Caco-2 (cell line): ENCODE results near the gene CIDEB. TPM values are rescaled to one million over a fixed set of nuclear protein-coding genes. Genes with fewer than 3 reads are reported as not detected.

ENCODE experiments used
- BruUV-seq: library from RNA; stranded (reverse); fragments of 400-500 nt; replicated peaks from 2 replicates; lab custom pipeline; 2021; lab: Mats Ljungman, UMichigan
- CTCF ChIA-PET: fragments of 300-600 bp; sonication (Branson Sonifier 250); formaldehyde crosslinking; loops from one replicate; lab custom pipeline; 2022; ENCODE audit warnings: antibody characterized with exemption; lab: Charles Lee
- POLR2A ChIA-PET: fragments of 300-600 bp; sonication (Branson Sonifier 250); formaldehyde crosslinking; loops from one replicate; lab custom pipeline; 2022; ENCODE audit warnings: antibody characterized with exemption; lab: Charles Lee
- DNase-seq, 2 experiments: peaks; one replicate each; pipeline versions ENCODE4 v3.0.0 to v3.0.0-alpha.2; 2020 to 2022
- H3K27me3 ChIP-seq: replicated peaks from 2 replicates; pipeline ENCODE4 v1.6.0; 2011; ENCODE audit warnings: low read length; ENCODE audit not compliant: control insufficient read depth, insufficient read depth
- H3K36me3 ChIP-seq: 2 replicates; pipeline ENCODE4 v1.5.1; 2011; ENCODE audit warnings: low read length; ENCODE audit not compliant: control insufficient read depth, insufficient read depth
- H3K4me1 ChIP-seq: fragments of 250-450 bp; sonication (Bioruptor Pico); 2 replicates; pipeline ENCODE4 v1.5.1; 2020; ENCODE audit warnings: mild to moderate bottlenecking
- H3K4me3 ChIP-seq: 2 replicates; pipeline ENCODE4 v1.5.1; 2011; ENCODE audit warnings: low read depth, mild to moderate bottlenecking, control low read depth, low read length
- H3K9me3 ChIP-seq: fragments of 250-450 bp; sonication (Bioruptor Pico); 2 replicates; pipeline ENCODE4 v1.5.1; 2020; ENCODE audit warnings: mild to moderate bottlenecking, moderate library complexity
- H3K27ac Mint-ChIP-seq: one replicate; pipeline ENCODE4 v1.8.0; 2022; ENCODE audit warnings: mixed read lengths; ENCODE audit not compliant: unreplicated experiment
- H3K27me3 Mint-ChIP-seq: one replicate; pipeline ENCODE4 v1.8.0; 2022; ENCODE audit warnings: mixed read lengths; ENCODE audit not compliant: insufficient read depth, unreplicated experiment
- H3K36me3 Mint-ChIP-seq: one replicate; pipeline ENCODE4 v1.8.0; 2022; ENCODE audit warnings: mild to moderate bottlenecking, mixed read lengths; ENCODE audit not compliant: insufficient read depth, unreplicated experiment
- H3K4me1 Mint-ChIP-seq: one replicate; pipeline ENCODE4 v1.8.0; 2022; ENCODE audit warnings: low read depth, mixed read lengths; ENCODE audit not compliant: unreplicated experiment
- H3K4me3 Mint-ChIP-seq: one replicate; pipeline ENCODE4 v1.8.0; 2022; ENCODE audit warnings: mild to moderate bottlenecking, moderate library complexity, mixed read lengths; ENCODE audit not compliant: unreplicated experiment
- H3K9me3 Mint-ChIP-seq: one replicate; pipeline ENCODE4 v1.8.0; 2022; ENCODE audit warnings: mixed read lengths; ENCODE audit not compliant: unreplicated experiment
- intact Hi-C: fragments of 100-400 bp; cut with micrococcal nuclease; formaldehyde crosslinking; loops from one replicate; pipeline ENCODE4 v1.10.0; 2022; ENCODE audit not compliant: unreplicated experiment
- total RNA-seq: library from RNA; stranded (reverse); gene quantifications from 2 replicates; pipeline ENCODE4 v1.2.3, GENCODE V29; 2022
- TF ChIP-seq, protein P1 (sequence below), 2 experiments: fragments of 200-600 bp in 1 of 2; IDR thresholded peaks; 1 replicate in 1 of 2; 2 replicates in 1 of 2; pipeline versions ENCODE4 v1.5.1 to v1.8.0; 2011 to 2022; ENCODE audit warnings: antibody characterized with exemption in 1 of 2, control low read depth in 1 of 2, inconsistent platforms in 1 of 2, low read depth in 1 of 2, low read length in 1 of 2, mild to moderate bottlenecking in 1 of 2, moderate library complexity in 1 of 2; ENCODE audit not compliant: insufficient read depth in 1 of 2, severe bottlenecking in 1 of 2, unreplicated experiment in 1 of 2

The CIDEB gene
- total RNA-seq, 1 experiment from 2014 or later, result 7.2 TPM

DNA sequence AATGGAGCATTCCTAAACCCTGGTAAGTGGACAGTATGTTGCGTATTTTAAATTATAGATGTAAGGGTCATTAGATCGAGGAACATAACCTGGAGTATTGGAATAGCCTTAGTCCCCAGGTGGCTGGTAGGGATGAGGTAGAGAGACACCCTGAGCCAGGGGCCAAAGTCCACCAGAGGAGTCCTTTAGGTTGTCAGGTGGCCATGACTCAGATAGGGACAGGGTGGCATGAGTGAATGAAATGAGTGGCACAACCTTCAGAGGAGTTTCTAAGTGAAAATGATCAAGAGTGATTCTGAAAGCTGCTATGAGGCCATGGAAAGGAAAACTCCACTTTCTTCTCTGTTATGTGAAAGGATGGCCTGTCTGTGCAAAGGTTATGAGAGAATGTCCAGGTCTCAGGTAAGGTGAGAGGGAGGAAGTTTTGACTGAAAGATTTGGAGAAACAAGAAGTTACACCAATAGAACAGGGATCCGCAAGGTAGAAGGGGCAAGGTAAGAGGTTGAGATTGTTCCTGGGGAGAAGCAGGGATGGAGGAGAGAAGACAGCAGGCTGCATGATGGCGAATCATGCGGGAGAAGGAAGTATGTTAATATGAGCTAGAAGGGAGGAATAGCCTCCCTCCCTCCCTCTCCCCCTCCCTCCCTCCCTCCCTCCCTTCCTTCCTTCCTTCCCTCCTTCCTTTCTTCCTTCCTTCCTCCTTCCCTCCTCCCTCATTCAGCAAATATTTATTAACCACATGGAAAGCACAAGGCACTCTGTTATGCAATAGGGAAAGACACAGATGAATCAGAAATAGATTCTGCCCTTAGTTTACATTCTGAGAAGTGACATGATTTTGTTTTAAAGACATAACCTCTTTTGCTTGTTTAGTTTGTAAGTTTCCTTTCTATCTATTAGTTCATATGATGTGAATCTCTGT is 46.0 kb upstream of the CIDEB start:
- ChIA-PET CTCF (interaction anchor here (0.8 kb wide), 1 partner anchor 78 kb away, joined by 3 read pairs; no protein-coding TSS in a partner anchor), POLR2A (no interaction called here)
- H3K27me3 Mint-ChIP-seq, result peaks cover 10% of the 10 kb centered on the region
- Histone ChIP-seq H3K36me3 (no peaks in the 10 kb centered on the region), H3K4me3 (no peak overlapping the region), H3K27me3 (no peaks in the 10 kb centered on the region), H3K9me3 (no peaks in the 10 kb centered on the region), H3K4me1 (peaks cover 4% of the 10 kb centered on the region; the same call in 1 of the 2 replicates)
- TF ChIP-seq, protein P1, sequence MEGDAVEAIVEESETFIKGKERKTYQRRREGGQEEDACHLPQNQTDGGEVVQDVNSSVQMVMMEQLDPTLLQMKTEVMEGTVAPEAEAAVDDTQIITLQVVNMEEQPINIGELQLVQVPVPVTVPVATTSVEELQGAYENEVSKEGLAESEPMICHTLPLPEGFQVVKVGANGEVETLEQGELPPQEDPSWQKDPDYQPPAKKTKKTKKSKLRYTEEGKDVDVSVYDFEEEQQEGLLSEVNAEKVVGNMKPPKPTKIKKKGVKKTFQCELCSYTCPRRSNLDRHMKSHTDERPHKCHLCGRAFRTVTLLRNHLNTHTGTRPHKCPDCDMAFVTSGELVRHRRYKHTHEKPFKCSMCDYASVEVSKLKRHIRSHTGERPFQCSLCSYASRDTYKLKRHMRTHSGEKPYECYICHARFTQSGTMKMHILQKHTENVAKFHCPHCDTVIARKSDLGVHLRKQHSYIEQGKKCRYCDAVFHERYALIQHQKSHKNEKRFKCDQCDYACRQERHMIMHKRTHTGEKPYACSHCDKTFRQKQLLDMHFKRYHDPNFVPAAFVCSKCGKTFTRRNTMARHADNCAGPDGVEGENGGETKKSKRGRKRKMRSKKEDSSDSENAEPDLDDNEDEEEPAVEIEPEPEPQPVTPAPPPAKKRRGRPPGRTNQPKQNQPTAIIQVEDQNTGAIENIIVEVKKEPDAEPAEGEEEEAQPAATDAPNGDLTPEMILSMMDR (IDR thresholded peaks at IDR 0.05; ENCODE audit: insufficient read depth in 1 of 2, low read depth in 1 of 2, low read length in 1 of 2, severe bottlenecking in 1 of 2, unreplicated experiment in 1 of 2), result no peak
- H3K4me1 Mint-ChIP-seq, result peaks cover 10% of the 10 kb centered on the region
- BruUV-seq, result no TSS peak
- no peaks in the 10 kb centered on the region for H3K36me3 Mint-ChIP-seq
- H3K4me3 Mint-ChIP-seq, result no peak overlapping the region
- no peak for DNase-seq
- H3K9me3 Mint-ChIP-seq, result no peaks in the 10 kb centered on the region
- intact Hi-C loops, result no loop called here
- H3K27ac Mint-ChIP-seq, result no peak overlapping the region

DNA sequence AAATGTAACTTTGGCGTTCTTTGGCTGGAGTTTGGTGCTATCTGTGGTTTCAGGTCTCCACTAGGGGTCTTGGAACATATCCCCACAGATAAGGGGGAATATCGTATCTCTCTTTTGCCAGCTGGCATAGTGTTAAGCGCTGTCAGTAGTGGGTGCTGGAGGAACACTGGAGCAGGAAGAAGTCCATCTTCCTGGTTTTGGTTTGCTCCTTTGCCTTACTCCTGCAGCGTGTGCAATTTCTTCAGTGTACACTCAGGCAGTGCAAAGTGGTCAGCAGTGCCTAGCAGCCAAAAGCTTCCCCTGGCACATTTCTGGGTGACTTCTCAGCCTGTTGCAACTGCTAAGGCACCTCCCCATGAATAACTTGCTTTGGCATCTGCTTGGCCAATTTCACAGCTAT is 43.7 kb upstream of the CIDEB start:
- no peak for DNase-seq
- no peaks in the 10 kb centered on the region for H3K36me3 Mint-ChIP-seq
- no peak overlapping the region for H3K27ac Mint-ChIP-seq
- H3K27me3 Mint-ChIP-seq, result peaks cover 10% of the 10 kb centered on the region
- ChIA-PET POLR2A (interaction anchor here (1.3 kb wide), 1 partner anchor 80 kb away, joined by 3 read pairs; no protein-coding TSS in a partner anchor), CTCF (interaction anchor here (1.1 to 1.7 kb wide), 3 partner anchors 14 to 80 kb away, joined by 3 to 6 read pairs (median 4); no protein-coding TSS in a partner anchor)
- Histone ChIP-seq H3K9me3 (no peaks in the 10 kb centered on the region), H3K36me3 (no peaks in the 10 kb centered on the region), H3K4me1 (peaks cover 4% of the 10 kb centered on the region; the same call in 1 of the 2 replicates), H3K4me3 (no peak overlapping the region), H3K27me3 (no peaks in the 10 kb centered on the region)
- intact Hi-C loops, result no loop called here
- H3K4me3 Mint-ChIP-seq, result no peak overlapping the region
- H3K4me1 Mint-ChIP-seq, result peaks cover 10% of the 10 kb centered on the region
- BruUV-seq, result no TSS peak
- no peaks in the 10 kb centered on the region for H3K9me3 Mint-ChIP-seq
- TF ChIP-seq, protein P1 (IDR thresholded peaks at IDR 0.05; ENCODE audit: insufficient read depth in 1 of 2, low read depth in 1 of 2, low read length in 1 of 2, severe bottlenecking in 1 of 2, unreplicated experiment in 1 of 2), result peak in 1 of 2 experiments; percentile 6

DNA sequence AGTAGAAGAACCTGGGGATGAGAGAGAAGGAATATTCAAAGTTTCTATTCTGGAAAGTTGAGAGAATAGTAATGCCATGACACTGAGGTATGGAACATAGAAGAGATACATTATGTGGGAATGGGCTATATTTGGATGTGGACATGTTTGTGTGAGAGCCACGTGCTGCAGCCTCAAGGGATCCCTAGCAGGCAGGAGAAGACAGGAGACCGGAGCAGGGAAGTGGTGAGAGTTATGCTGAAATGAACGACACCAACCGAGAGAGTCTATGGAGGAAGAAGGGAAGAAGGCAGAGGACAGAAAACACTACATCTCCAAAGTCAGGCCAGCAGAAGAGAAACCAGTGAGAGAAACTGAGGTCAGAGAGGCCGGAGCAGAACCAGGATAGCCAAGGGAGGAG is 42.0 kb upstream of the CIDEB start:
- no peaks in the 10 kb centered on the region for H3K36me3 ChIP-seq

More for the DNA sequence above, 42.0 kb upstream of the CIDEB start:
- peaks cover 10% of the 10 kb centered on the region for H3K4me1 Mint-ChIP-seq
- no peak overlapping the region for H3K27ac Mint-ChIP-seq
- Histone ChIP-seq H3K4me3 (no peak overlapping the region), H3K4me1 (peaks cover 4% of the 10 kb centered on the region; the same call in 1 of the 2 replicates), H3K27me3 (no peaks in the 10 kb centered on the region; the same call in 1 of the 2 replicates), H3K9me3 (no peaks in the 10 kb centered on the region)
- intact Hi-C loops, result loop anchor here (5.0 kb wide), 1 partner anchor 73 kb away; no protein-coding TSS in a partner anchor
- H3K36me3 Mint-ChIP-seq, result no peaks in the 10 kb centered on the region
- no peaks in the 10 kb centered on the region for H3K9me3 Mint-ChIP-seq
- no peak for DNase-seq
- POLR2A ChIA-PET, result no interaction called here
- peaks cover 10% of the 10 kb centered on the region for H3K27me3 Mint-ChIP-seq
- TF ChIP-seq, protein P1 (IDR thresholded peaks at IDR 0.05; ENCODE audit: insufficient read depth in 1 of 2, low read depth in 1 of 2, low read length in 1 of 2, severe bottlenecking in 1 of 2, unreplicated experiment in 1 of 2), result no peak
- no peak overlapping the region for H3K4me3 Mint-ChIP-seq
- CTCF ChIA-PET, result interaction anchor here (0.9 to 1.1 kb wide), 2 partner anchors 42 to 82 kb away, joined by 3 to 4 read pairs; partner anchors contain the start of gene CIDEB
- no TSS peak for BruUV-seq
